ENCODE data around the gene CYP19A1.

DNA sequence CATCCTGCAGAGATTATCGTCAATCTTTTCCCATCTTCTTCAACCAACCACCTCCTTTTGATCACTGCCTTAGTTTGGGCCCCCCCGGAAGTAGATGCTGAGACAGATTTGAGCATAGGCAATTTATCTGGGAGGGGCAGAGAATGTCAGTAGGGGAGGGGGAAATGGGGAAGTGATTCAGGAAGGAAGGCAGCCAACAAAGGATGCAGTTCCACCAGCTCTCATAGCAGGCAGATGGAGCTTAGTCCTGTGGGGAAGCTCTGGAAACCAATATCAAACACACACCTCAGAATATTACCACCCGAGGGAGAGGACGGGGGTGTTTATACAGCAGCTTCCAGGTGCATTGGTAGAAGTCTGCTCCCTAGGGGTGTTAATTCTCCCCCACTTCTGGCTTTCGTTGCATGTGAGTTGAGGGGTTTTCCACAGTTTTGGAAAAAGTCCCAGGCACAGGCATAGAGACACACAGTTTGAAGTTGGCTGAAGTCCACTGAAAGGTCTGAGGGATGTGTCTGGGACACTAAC, 152.2 kb downstream of the CYP19A1 start:
- TF ChIP-seq, protein P1, sequence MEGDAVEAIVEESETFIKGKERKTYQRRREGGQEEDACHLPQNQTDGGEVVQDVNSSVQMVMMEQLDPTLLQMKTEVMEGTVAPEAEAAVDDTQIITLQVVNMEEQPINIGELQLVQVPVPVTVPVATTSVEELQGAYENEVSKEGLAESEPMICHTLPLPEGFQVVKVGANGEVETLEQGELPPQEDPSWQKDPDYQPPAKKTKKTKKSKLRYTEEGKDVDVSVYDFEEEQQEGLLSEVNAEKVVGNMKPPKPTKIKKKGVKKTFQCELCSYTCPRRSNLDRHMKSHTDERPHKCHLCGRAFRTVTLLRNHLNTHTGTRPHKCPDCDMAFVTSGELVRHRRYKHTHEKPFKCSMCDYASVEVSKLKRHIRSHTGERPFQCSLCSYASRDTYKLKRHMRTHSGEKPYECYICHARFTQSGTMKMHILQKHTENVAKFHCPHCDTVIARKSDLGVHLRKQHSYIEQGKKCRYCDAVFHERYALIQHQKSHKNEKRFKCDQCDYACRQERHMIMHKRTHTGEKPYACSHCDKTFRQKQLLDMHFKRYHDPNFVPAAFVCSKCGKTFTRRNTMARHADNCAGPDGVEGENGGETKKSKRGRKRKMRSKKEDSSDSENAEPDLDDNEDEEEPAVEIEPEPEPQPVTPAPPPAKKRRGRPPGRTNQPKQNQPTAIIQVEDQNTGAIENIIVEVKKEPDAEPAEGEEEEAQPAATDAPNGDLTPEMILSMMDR (IDR thresholded peaks at IDR 0.05; ENCODE audit: low read depth, low read length, poor library complexity, severe bottlenecking) = no peak
- TF ChIP-seq EZH2phosphoT487 (IDR thresholded peaks at IDR 0.05; ENCODE audit: borderline replicate concordance, low read length) = no peak
